T47D (cell line): ENCODE results near the gene VIL1.
A peak's percentile ranks its signal among the peaks of the same experiment; 100 is the strongest.

Experiments used
- DNase-seq, 2 experiments: peaks; one replicate each; pipeline versions ENCODE4 v3.0.0 to v3.0.0-alpha.2; 2011 to 2012; ENCODE audit warnings: low read depth in 1 of 2, low spot score in 1 of 2
- JUND ChIP-seq: IDR thresholded peaks from 2 replicates; pipeline ENCODE4 v1.6.1; 2012; ENCODE audit warnings: low read depth
- in situ Hi-C: cut with HindIII; loops from 2 replicates; pipeline ENCODE4 v1.10.0; 2016; ENCODE audit warnings: low sequenced_read_pairs, low pct_unique_long_range_greater_than_20kb

The VIL1 gene

DNA sequence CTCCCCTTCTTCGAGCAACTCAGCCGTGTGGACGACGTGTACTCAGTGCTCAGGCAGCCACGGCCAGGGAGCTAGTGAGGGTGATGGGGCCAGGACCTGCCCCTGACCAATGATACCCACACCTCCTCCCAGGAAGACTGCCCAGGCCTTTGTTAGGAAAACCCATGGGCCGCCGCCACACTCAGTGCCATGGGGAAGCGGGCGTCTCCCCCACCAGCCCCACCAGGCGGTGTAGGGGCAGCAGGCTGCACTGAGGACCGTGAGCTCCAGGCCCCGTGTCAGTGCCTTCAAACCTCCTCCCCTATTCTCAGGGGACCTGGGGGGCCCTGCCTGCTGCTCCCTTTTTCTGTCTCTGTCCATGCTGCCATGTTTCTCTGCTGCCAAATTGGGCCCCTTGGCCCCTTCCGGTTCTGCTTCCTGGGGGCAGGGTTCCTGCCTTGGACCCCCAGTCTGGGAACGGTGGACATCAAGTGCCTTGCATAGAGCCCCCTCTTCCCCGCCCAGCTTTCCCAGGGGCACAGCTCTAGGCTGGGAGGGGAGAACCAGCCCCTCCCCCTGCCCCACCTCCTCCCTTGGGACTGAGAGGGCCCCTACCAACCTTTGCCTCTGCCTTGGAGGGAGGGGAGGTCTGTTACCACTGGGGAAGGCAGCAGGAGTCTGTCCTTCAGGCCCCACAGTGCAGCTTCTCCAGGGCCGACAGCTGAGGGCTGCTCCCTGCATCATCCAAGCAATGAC, 14.4 kb upstream of the VIL1 start:
- in situ Hi-C loops, result no loop called here
- DNase-seq, result no peak
- no peak for TF ChIP-seq JUND

GRCh38 chr2:218405086-218405745, 13.7 kb upstream of the VIL1 start:
- no peak for DNase-seq
- in situ Hi-C loops, result no loop called here
- no peak for TF ChIP-seq JUND

DNA sequence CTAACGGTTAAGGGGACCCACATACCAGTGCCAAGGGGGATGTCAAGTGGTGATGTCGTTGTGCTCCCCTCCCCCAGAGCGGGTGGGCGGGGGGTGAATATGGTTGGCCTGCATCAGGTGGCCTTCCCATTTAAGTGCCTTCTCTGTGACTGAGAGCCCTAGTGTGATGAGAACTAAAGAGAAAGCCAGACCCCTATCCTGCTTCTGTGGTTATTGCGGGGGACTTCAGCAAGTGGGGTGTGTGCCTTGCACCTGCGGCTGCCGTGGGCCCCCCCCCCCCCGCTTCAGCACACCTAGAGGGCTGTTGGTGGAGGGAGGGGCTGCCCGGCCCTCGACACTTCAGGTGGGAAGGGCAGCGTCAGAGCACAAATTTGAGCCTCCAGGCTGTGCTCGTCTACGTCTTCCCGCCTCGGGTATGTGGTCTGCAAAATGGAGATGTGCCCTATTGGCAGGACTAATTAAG, 13.1 kb upstream of the VIL1 start:
- in situ Hi-C loops, result no loop called here

GRCh38 chr2:218406209-218406948, 12.5 kb upstream of the VIL1 start:
- no peak for TF ChIP-seq JUND
- in situ Hi-C loops, result no loop called here
- peak; percentile 81 to 94 for DNase-seq

More for the DNA sequence above, 13.1 kb upstream of the VIL1 start:
- no peak for TF ChIP-seq JUND
- no peak for DNase-seq

- in situ Hi-C loops, result no loop called here
- peak in 1 of 2 experiments; percentile 37 for DNase-seq
- TF ChIP-seq JUND, result no peak
Observed at GRCh38 chr2:218406949-218407618, 11.8 kb upstream of the VIL1 start.

GRCh38 chr2:218407717-218408116, 11.2 kb upstream of the VIL1 start:
- TF ChIP-seq JUND, result no peak
- in situ Hi-C loops, result no loop called here
- DNase-seq, result no peak

- no peak for TF ChIP-seq JUND
- DNase-seq, result no peak
- in situ Hi-C loops, result no loop called here
Observed at GRCh38 chr2:218418321-218418716, 604 bp upstream of the VIL1 start.

DNA sequence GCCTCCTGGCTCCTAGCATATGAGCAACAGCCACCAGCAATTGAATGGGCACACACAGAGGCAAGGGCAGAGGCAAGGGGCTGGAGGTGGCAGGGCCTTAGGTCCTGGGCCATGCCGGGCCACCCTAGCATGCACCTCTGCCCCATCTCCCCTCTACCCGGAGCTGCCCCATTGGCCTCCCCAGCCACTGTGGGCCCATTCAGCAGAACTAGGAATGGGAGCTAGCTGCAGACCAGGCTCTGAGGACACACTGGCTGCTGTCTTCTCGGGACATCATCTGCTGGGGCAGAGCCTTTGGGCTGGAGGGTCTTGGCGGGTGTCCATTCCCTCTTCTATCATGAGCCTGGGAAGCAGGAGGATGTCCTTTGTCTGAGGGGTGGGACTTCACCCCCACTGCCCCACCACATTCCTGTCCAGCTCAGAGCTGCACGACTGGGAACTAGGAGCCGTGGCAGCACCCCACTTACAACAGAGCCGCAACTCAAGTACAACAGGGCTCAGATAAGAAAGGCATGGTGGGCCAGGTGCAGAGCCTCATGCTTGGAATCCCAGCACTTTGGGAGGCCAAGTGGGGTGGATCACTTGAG, 800 bp downstream of the VIL1 start:
- in situ Hi-C loops, result no loop called here
- no peak for DNase-seq
- TF ChIP-seq JUND, result no peak

GRCh38 chr2:218421027-218421426, 2.1 kb downstream of the VIL1 start:
- TF ChIP-seq JUND, result no peak
- in situ Hi-C loops, result no loop called here
- no peak for DNase-seq

- no peak for DNase-seq
- no peak for TF ChIP-seq JUND
- in situ Hi-C loops, result no loop called here
Observed at GRCh38 chr2:218422403-218423086, 3.6 kb downstream of the VIL1 start.

- TF ChIP-seq JUND, result no peak
- in situ Hi-C loops, result no loop called here
- no peak for DNase-seq
Observed at GRCh38 chr2:218423584-218423983, 4.7 kb downstream of the VIL1 start.

GRCh38 chr2:218425531-218425930, 6.6 kb downstream of the VIL1 start:
- in situ Hi-C loops, result no loop called here
- no peak for TF ChIP-seq JUND
- DNase-seq, result no peak
